ENCODE measurements around the gene TUBGCP3.
"Not testable (repeated sequence)": the region's sequence is repeated elsewhere in the genome, so short reads cannot be mapped to it uniquely, and the experiment has no call there.

The TUBGCP3 gene

DNA sequence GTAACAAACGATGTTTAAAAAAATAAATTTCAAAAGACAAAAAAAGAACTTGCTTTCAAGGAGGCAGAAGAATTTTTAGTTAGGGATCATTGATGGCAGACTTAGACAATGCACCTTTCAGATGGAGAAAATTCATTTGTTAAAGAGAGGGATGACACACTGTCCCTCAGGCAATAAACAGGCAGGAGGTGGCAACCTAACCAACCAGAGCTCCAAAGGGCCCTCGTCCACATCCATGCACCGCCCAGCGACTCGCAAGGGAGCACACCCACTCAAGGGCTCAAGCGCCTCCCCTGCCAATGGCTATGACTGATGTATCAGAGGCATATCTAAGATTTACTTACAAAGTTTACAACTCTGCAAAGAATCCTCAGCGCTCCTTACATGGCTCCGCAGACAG is 81.9 kb downstream of the TUBGCP3 start:
- no peak overlapping the region for H3K9ac ChIP-seq (ENCODE audit: insufficient read length, low read depth)
- H3K4me3 ChIP-seq (ENCODE audit: insufficient read length, low read depth), result no peak overlapping the region
- no peak for TF ChIP-seq YY1 (IDR thresholded peaks at IDR 0.05; ENCODE audit: insufficient read depth, insufficient read length)
- TF ChIP-seq SUZ12 (IDR thresholded peaks at IDR 0.05; ENCODE audit: extremely low read depth, insufficient read depth, insufficient read length), result no peak
- no peak for TF ChIP-seq ZNF274 (IDR thresholded peaks at IDR 0.05; ENCODE audit: low read depth, low read length)
- no peaks in the 10 kb centered on the region for H3K9me3 ChIP-seq (ENCODE audit: insufficient read depth, low read length)
- peaks cover 5% of the 10 kb centered on the region for H3K4me1 ChIP-seq (ENCODE audit: insufficient read depth, insufficient read length)
- H3K27me3 ChIP-seq (ENCODE audit: insufficient read depth, insufficient read length), result no peaks in the 10 kb centered on the region
- DNase-seq (ENCODE audit: low read depth, low spot score), result peak; percentile 13
- peaks cover 67% of the 10 kb centered on the region for H3K36me3 ChIP-seq (ENCODE audit: insufficient read depth, insufficient read length, low read length)

- no peak for DNase-seq (ENCODE audit: low read depth, low spot score)
- H3K36me3 ChIP-seq (ENCODE audit: insufficient read depth, insufficient read length, low read length), result peaks cover 41% of the 10 kb centered on the region
- no peak overlapping the region for H3K4me3 ChIP-seq (ENCODE audit: insufficient read length, low read depth)
- no peak overlapping the region for H3K9ac ChIP-seq (ENCODE audit: insufficient read length, low read depth)
- TF ChIP-seq YY1 (IDR thresholded peaks at IDR 0.05; ENCODE audit: insufficient read depth, insufficient read length) (no peak), ZNF274 (IDR thresholded peaks at IDR 0.05; ENCODE audit: low read depth, low read length) (no peak), SUZ12 (IDR thresholded peaks at IDR 0.05; ENCODE audit: extremely low read depth, insufficient read depth, insufficient read length) (no peak)
- no peaks in the 10 kb centered on the region for H3K4me1 ChIP-seq (ENCODE audit: insufficient read depth, insufficient read length)
- H3K27me3 ChIP-seq (ENCODE audit: insufficient read depth, insufficient read length), result no peaks in the 10 kb centered on the region
- no peaks in the 10 kb centered on the region for H3K9me3 ChIP-seq (ENCODE audit: insufficient read depth, low read length)
Measured at GRCh38 chr13:112496166-112496565, 91.8 kb downstream of the TUBGCP3 start.

- H3K4me1 ChIP-seq (ENCODE audit: insufficient read depth, insufficient read length), result no peaks in the 10 kb centered on the region
- no peaks in the 10 kb centered on the region for H3K27me3 ChIP-seq (ENCODE audit: insufficient read depth, insufficient read length)
- H3K36me3 ChIP-seq (ENCODE audit: insufficient read depth, insufficient read length, low read length), result peaks cover 37% of the 10 kb centered on the region
- TF ChIP-seq SUZ12 (IDR thresholded peaks at IDR 0.05; ENCODE audit: extremely low read depth, insufficient read depth, insufficient read length), result no peak
- TF ChIP-seq ZNF274 (IDR thresholded peaks at IDR 0.05; ENCODE audit: low read depth, low read length), result no peak
- TF ChIP-seq YY1 (IDR thresholded peaks at IDR 0.05; ENCODE audit: insufficient read depth, insufficient read length), result no peak
- no peak overlapping the region for H3K9ac ChIP-seq (ENCODE audit: insufficient read length, low read depth)
- no peak overlapping the region for H3K4me3 ChIP-seq (ENCODE audit: insufficient read length, low read depth)
- DNase-seq (ENCODE audit: low read depth, low spot score), result no peak
- H3K9me3 ChIP-seq (ENCODE audit: insufficient read depth, low read length), result no peaks in the 10 kb centered on the region
Measured at GRCh38 chr13:112495465-112495864, 92.5 kb downstream of the TUBGCP3 start.

DNA sequence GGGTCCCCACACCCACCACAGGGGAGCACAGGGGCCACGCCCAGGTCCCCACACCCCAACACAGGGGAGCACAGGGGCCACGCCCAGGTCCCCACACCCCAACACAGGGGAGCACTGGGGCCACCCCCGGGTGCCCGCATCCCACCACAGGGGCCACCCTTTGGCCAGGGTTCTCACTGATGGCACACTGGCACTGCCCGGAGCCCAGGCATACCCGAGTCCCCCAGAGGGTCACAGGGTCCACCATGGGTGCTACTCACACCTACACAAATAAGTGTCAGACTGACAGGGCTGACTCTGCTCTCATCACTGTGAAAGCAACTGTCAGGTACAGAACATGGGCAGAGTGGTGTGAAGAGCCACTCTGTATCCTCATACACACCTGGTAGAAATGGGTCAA is 98.8 kb downstream of the TUBGCP3 start:
- no peak for TF ChIP-seq SUZ12 (IDR thresholded peaks at IDR 0.05; ENCODE audit: extremely low read depth, insufficient read depth, insufficient read length)
- TF ChIP-seq YY1 (IDR thresholded peaks at IDR 0.05; ENCODE audit: insufficient read depth, insufficient read length), result no peak
- TF ChIP-seq ZNF274 (IDR thresholded peaks at IDR 0.05; ENCODE audit: low read depth, low read length), result no peak

GRCh38 chr13:112488343-112489050 is 99.5 kb downstream of the TUBGCP3 start:
- H3K36me3 ChIP-seq (ENCODE audit: insufficient read depth, insufficient read length, low read length), result peaks cover 23% of the 10 kb centered on the region
- H3K4me1 ChIP-seq (ENCODE audit: insufficient read depth, insufficient read length); DNase-seq (ENCODE audit: low read depth, low spot score); H3K27me3 ChIP-seq (ENCODE audit: insufficient read depth, insufficient read length); H3K9me3 ChIP-seq (ENCODE audit: insufficient read depth, low read length); H3K4me3 ChIP-seq (ENCODE audit: insufficient read length, low read depth); H3K9ac ChIP-seq (ENCODE audit: insufficient read length, low read depth): not testable (repeated sequence)

More for the DNA sequence above, 98.8 kb downstream of the TUBGCP3 start:
- Histone ChIP-seq H3K27me3 (ENCODE audit: insufficient read depth, insufficient read length) (no peaks in the 10 kb centered on the region), H3K36me3 (ENCODE audit: insufficient read depth, insufficient read length, low read length) (peaks cover 24% of the 10 kb centered on the region), H3K9me3 (ENCODE audit: insufficient read depth, low read length) (no peaks in the 10 kb centered on the region), H3K4me3 (ENCODE audit: insufficient read length, low read depth) (no peak overlapping the region), H3K4me1 (ENCODE audit: insufficient read depth, insufficient read length) (no peaks in the 10 kb centered on the region), H3K9ac (ENCODE audit: insufficient read length, low read depth) (no peak overlapping the region)
- no peak for DNase-seq (ENCODE audit: low read depth, low spot score)

DNA sequence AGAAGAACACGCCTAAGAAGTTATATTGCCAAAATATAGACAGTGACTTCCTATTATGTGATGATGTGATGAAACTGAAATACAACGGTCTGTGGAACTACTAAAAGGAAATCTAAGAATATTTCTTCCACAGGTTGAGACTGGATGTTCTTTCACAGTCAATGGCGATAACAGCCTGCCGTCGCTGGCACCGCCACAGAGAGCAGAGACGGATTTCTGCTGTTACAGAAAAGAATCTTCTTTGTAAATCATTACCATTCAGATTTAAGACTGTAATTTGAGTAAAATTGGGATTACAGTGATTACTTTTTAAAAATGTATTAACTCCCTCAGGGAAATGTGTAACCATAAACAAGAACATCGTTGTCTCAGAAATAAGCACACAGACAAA is 100.8 kb downstream of the TUBGCP3 start:
- Histone ChIP-seq H3K4me3 (ENCODE audit: insufficient read length, low read depth) (no peak overlapping the region), H3K27me3 (ENCODE audit: insufficient read depth, insufficient read length) (no peaks in the 10 kb centered on the region), H3K9ac (ENCODE audit: insufficient read length, low read depth) (no peak overlapping the region), H3K9me3 (ENCODE audit: insufficient read depth, low read length) (no peaks in the 10 kb centered on the region), H3K36me3 (ENCODE audit: insufficient read depth, insufficient read length, low read length) (peaks cover 27% of the 10 kb centered on the region), H3K4me1 (ENCODE audit: insufficient read depth, insufficient read length) (no peaks in the 10 kb centered on the region)
- no peak for DNase-seq (ENCODE audit: low read depth, low spot score)
- no peak for TF ChIP-seq ZNF274 (IDR thresholded peaks at IDR 0.05; ENCODE audit: low read depth, low read length)
- no peak for TF ChIP-seq SUZ12 (IDR thresholded peaks at IDR 0.05; ENCODE audit: extremely low read depth, insufficient read depth, insufficient read length)
- TF ChIP-seq YY1 (IDR thresholded peaks at IDR 0.05; ENCODE audit: insufficient read depth, insufficient read length), result no peak

GRCh38 chr13:112486386-112487126 is 101.4 kb downstream of the TUBGCP3 start:
- Histone ChIP-seq H3K9ac (ENCODE audit: insufficient read length, low read depth) (no peak overlapping the region), H3K4me3 (ENCODE audit: insufficient read length, low read depth) (no peak overlapping the region), H3K9me3 (ENCODE audit: insufficient read depth, low read length) (no peaks in the 10 kb centered on the region), H3K4me1 (ENCODE audit: insufficient read depth, insufficient read length) (no peaks in the 10 kb centered on the region), H3K27me3 (ENCODE audit: insufficient read depth, insufficient read length) (no peaks in the 10 kb centered on the region), H3K36me3 (ENCODE audit: insufficient read depth, insufficient read length, low read length) (peaks cover 27% of the 10 kb centered on the region)
- no peak for DNase-seq (ENCODE audit: low read depth, low spot score)
- TF ChIP-seq ZNF274 (IDR thresholded peaks at IDR 0.05; ENCODE audit: low read depth, low read length) (no peak), SUZ12 (IDR thresholded peaks at IDR 0.05; ENCODE audit: extremely low read depth, insufficient read depth, insufficient read length) (no peak), YY1 (IDR thresholded peaks at IDR 0.05; ENCODE audit: insufficient read depth, insufficient read length) (no peak)

GRCh38 chr13:112485814-112486213 is 102.1 kb downstream of the TUBGCP3 start:
- not testable (repeated sequence) for H3K9ac ChIP-seq (ENCODE audit: insufficient read length, low read depth); H3K4me1 ChIP-seq (ENCODE audit: insufficient read depth, insufficient read length); DNase-seq (ENCODE audit: low read depth, low spot score); H3K9me3 ChIP-seq (ENCODE audit: insufficient read depth, low read length); H3K4me3 ChIP-seq (ENCODE audit: insufficient read length, low read depth); H3K27me3 ChIP-seq (ENCODE audit: insufficient read depth, insufficient read length)
- H3K36me3 ChIP-seq (ENCODE audit: insufficient read depth, insufficient read length, low read length), result peaks cover 27% of the 10 kb centered on the region
